ENCODE results near the gene CCSAP.

DNA sequence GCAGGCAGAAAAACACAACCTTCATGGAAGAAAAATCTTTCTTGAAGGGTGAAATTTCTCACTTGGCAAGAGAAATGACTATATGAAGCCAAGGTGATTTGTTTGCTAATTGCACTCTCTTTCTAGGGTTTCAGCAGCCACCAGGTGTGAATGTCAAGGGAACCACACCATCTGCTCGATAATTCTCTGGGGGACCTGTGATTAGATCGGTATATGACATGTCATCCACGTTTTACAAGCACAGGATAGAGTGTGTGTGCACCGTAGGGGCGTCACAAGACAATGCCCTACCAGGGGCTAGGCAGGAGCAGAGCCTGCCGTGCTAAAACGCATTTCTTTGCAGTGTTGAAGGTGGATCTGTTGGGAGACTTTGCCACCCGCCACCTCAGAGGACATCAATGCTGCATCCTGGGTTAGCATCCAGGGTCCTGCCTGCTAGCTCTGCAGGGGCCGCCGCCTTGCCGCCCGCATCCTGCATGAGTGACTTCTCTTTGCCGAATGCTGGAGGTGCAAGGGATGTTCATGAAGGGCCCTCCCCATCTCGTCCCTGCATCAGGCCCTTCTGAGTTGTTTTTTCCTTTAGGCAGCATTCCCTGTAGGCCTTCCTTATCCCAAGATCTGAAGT lies 37.8 kb upstream of the CCSAP start:
- TF ChIP-seq, protein P1, sequence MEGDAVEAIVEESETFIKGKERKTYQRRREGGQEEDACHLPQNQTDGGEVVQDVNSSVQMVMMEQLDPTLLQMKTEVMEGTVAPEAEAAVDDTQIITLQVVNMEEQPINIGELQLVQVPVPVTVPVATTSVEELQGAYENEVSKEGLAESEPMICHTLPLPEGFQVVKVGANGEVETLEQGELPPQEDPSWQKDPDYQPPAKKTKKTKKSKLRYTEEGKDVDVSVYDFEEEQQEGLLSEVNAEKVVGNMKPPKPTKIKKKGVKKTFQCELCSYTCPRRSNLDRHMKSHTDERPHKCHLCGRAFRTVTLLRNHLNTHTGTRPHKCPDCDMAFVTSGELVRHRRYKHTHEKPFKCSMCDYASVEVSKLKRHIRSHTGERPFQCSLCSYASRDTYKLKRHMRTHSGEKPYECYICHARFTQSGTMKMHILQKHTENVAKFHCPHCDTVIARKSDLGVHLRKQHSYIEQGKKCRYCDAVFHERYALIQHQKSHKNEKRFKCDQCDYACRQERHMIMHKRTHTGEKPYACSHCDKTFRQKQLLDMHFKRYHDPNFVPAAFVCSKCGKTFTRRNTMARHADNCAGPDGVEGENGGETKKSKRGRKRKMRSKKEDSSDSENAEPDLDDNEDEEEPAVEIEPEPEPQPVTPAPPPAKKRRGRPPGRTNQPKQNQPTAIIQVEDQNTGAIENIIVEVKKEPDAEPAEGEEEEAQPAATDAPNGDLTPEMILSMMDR (conservative IDR thresholded peaks at IDR 0.05; ENCODE audit: low read depth, low read length) = no peak
- TF ChIP-seq POLR2A (IDR thresholded peaks at IDR 0.05; ENCODE audit: low read depth, low read length) = no peak
- TF ChIP-seq RFX5 (IDR thresholded peaks at IDR 0.05; ENCODE audit: low read depth, low read length) = no peak
- TF ChIP-seq CHD1 (IDR thresholded peaks at IDR 0.05; ENCODE audit: low read depth, low read length) = no peak
- no peak for TF ChIP-seq CEBPB (IDR thresholded peaks at IDR 0.05; ENCODE audit: low read depth, low read length)
- TF ChIP-seq MXI1 (IDR thresholded peaks at IDR 0.05; ENCODE audit: borderline replicate concordance, low read depth, low read length) = no peak
- no peak for TF ChIP-seq FOS (IDR thresholded peaks at IDR 0.05; ENCODE audit: low read depth, low read length)

Data from IMR-90 (cell line).